SIG-M5 (cell line): ENCODE data around the gene CFAP92.

ENCODE experiments used
- DNase-seq: peaks from one replicate; lab custom pipeline; 2025; lab: John Stamatoyannopoulos, UW

The CFAP92 gene

GRCh38 chr3:128993461-128994172, at the start of gene CFAP92:
Gene CFAP92, minus strand, starts transcription at chr3:128994076. Its CDS starts 772 bp downstream, at chr3:128993304.
- DNase-seq = no peak

- no peak for DNase-seq
Measured at GRCh38 chr3:129040579-129041300, 46.9 kb upstream of the CFAP92 start.

- DNase-seq = no peak
Measured at GRCh38 chr3:129040039-129040336, 46.1 kb upstream of the CFAP92 start.

- DNase-seq = no peak
Measured at GRCh38 chr3:129039271-129040038, 45.6 kb upstream of the CFAP92 start.

GRCh38 chr3:129038121-129038855, 44.4 kb upstream of the CFAP92 start:
- no peak for DNase-seq

GRCh38 chr3:129037093-129037419, 43.2 kb upstream of the CFAP92 start:
- no peak for DNase-seq

GRCh38 chr3:129036222-129037092, 42.6 kb upstream of the CFAP92 start:
- no peak for DNase-seq

- DNase-seq = no peak
Measured at GRCh38 chr3:129035360-129036221, 41.7 kb upstream of the CFAP92 start.

GRCh38 chr3:129034642-129035041, 40.8 kb upstream of the CFAP92 start:
- DNase-seq = no peak

- no peak for DNase-seq
Measured at GRCh38 chr3:129033633-129034321, 39.9 kb upstream of the CFAP92 start.

- DNase-seq = no peak
Measured at GRCh38 chr3:129033151-129033550, 39.3 kb upstream of the CFAP92 start.

GRCh38 chr3:129032716-129033115, 38.8 kb upstream of the CFAP92 start:
- no peak for DNase-seq

- DNase-seq = no peak
Measured at GRCh38 chr3:129031476-129032215, 37.8 kb upstream of the CFAP92 start.

- no peak for DNase-seq
Measured at GRCh38 chr3:129030611-129031010, 36.7 kb upstream of the CFAP92 start.

GRCh38 chr3:129028866-129029265, 35.0 kb upstream of the CFAP92 start:
- DNase-seq = no peak

- DNase-seq = no peak
Measured at GRCh38 chr3:129027544-129027880, 33.6 kb upstream of the CFAP92 start.

GRCh38 chr3:129026728-129027543, 33.1 kb upstream of the CFAP92 start:
- peak; percentile 72 for DNase-seq

GRCh38 chr3:129025691-129026435, 32.0 kb upstream of the CFAP92 start:
- no peak for DNase-seq
